Endothelial cell of hepatic sinusoid (primary cell): ENCODE results near the gene CPEB2.

Source experiments
- in situ Hi-C: cut with HindIII; loops from 2 replicates; pipeline ENCODE4 v1.10.0; 2017; ENCODE audit warnings: low sequenced_read_pairs

The CPEB2 gene

GRCh38 chr4:15116509-15117079 is 114.3 kb downstream of the CPEB2 start:
- in situ Hi-C loops, result no loop called here

DNA sequence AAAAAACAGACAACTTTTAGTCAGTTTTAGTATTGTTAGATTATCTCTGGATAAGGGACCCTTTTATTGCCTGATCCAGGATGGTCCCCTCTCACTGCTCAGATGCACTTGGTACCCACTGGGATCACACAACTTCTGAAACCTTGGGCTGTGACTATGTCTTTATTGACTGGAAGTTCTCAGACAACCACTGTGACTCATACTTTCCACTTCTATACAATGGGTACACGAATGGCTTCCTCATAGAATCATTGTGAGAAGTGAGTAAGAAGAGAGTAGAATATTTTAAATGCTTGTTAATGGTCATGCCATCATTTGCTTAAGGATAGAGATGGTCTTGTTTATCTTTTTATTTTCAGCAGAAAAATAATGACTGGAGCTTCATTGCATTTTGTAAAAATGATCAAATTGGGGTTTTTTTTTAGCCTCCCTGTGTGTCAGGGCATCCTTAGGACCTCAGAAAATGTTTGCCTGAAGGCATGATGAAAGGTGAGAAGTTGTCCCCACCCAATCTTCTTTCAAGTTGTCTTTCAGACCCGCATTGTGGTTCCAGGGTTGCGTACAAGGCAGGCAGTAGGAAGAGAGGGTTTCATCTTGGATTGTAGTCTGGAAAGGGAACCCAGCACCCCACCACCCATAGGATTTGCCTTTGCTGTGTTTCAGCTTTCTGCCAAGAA is 115.1 kb downstream of the CPEB2 start:
- in situ Hi-C loops, result no loop called here

- in situ Hi-C loops, result no loop called here
Observed at GRCh38 chr4:15118292-15118691, 116.0 kb downstream of the CPEB2 start.
